K562 (cell line): ENCODE results near the gene NRP1. TPM values are rescaled to one million over a fixed set of nuclear protein-coding genes. Genes with fewer than 3 reads are reported as not detected.

Experiments
- ATAC-seq: fragments of 200-7000 bp; cut with Tn5 transposase; 3 replicates; pipeline ENCODE4 v1.9.1; 2020; ENCODE audit warnings: moderate library complexity
- BruUV-seq: library from RNA; stranded (reverse); fragments of 400-500 nt; replicated peaks from 2 replicates; lab custom pipeline; 2021; lab: Mats Ljungman, UMichigan
- CTCF ChIA-PET: fragments of 300-600 bp; formaldehyde crosslinking; extraction: SDS; loops from one replicate; lab custom pipeline; 2021; ENCODE audit warnings: low intra/inter-chr PET ratio; lab: Yijun Ruan, JAX
- POLR2A ChIA-PET: fragments of 300-600, 350-650 bp; sonication (Branson Sonifier 250); formaldehyde crosslinking; extraction: SDS; loops from one replicate; lab custom pipeline; 2021; ENCODE audit warnings: antibody characterized with exemption, inconsistent platforms; lab: Yijun Ruan, JAX
- DNase-seq, 4 experiments: peaks; one replicate each; pipeline versions ENCODE4 v3.0.0 to v3.0.0-alpha.2; 2011 to 2018; ENCODE audit warnings: low spot score in 3 of 4, mixed read lengths in 3 of 4; ENCODE audit errors: extremely low read depth in 1 of 4
- FAIRE-seq: peaks from 2 replicates; lab custom pipeline; 2011; peaks lifted over from hg19 to GRCh38; lab: Jason Lieb, UNC
- H2AFZ ChIP-seq: 2 replicates; pipeline ENCODE4 v1.6.0; 2011; ENCODE audit warnings: low read depth, low read length, control low read depth, inconsistent platforms
- H3K27ac ChIP-seq: fragments of 200-600 bp; 3 replicates; pipeline ENCODE4 v1.8.0; 2011; ENCODE audit warnings: low read depth, mild to moderate bottlenecking, control low read depth, inconsistent platforms, low read length, moderate library complexity, mixed read lengths; ENCODE audit errors: extremely low read depth
- H3K27me3 ChIP-seq, 2 experiments: fragments of 300-600 bp in 1 of 2; 2 replicates in 1 of 2; 3 replicates in 1 of 2; pipeline versions ENCODE4 v1.6.0 to v1.8.0; 2011; ENCODE audit warnings: inconsistent platforms in 2 of 2, low read length in 2 of 2, mild to moderate bottlenecking in 1 of 2, mixed read lengths in 1 of 2, moderate library complexity in 1 of 2; ENCODE audit not compliant: control insufficient read depth in 2 of 2, insufficient read depth in 2 of 2
- H3K36me3 ChIP-seq: fragments of 300-600 bp; 3 replicates; pipeline ENCODE4 v1.8.0; 2011; ENCODE audit warnings: mild to moderate bottlenecking, low read length, inconsistent platforms; ENCODE audit not compliant: control insufficient read depth, insufficient read depth
- H3K4me1 ChIP-seq, 2 experiments: fragments of 200-600 bp in 1 of 2; replicated peaks in 1 of 2; 2 replicates in 1 of 2; 3 replicates in 1 of 2; pipeline versions ENCODE4 v1.5.1 to v1.8.0; 2011; ENCODE audit warnings: inconsistent platforms in 2 of 2, low read length in 2 of 2, mild to moderate bottlenecking in 1 of 2, mixed read lengths in 1 of 2, moderate library complexity in 1 of 2; ENCODE audit not compliant: control insufficient read depth in 2 of 2, insufficient read depth in 2 of 2
- H3K4me2 ChIP-seq: 2 replicates; pipeline ENCODE4 v1.6.1; 2011; ENCODE audit warnings: low read length, control low read depth, inconsistent platforms, mixed read lengths; ENCODE audit not compliant: insufficient read depth
- H3K4me3 ChIP-seq: fragments of 200-600 bp; sonication (generic), shearing (Covaris generic); 2 replicates; pipeline ENCODE4 v1.5.1; 2016; ENCODE audit warnings: control low read depth, inconsistent platforms
- H3K79me2 ChIP-seq: fragments of 200-600 bp; 3 replicates; pipeline ENCODE4 v1.8.0; 2011; ENCODE audit warnings: low read length, inconsistent platforms; ENCODE audit not compliant: control insufficient read depth, insufficient read depth
- H3K9ac ChIP-seq, 2 experiments: 2 replicates each; pipeline versions ENCODE4 v1.6.0 to v1.6.1; 2011; ENCODE audit warnings: low read depth in 2 of 2, low read length in 2 of 2, control low read depth in 1 of 2, inconsistent platforms in 1 of 2, mild to moderate bottlenecking in 1 of 2, mixed read lengths in 1 of 2; ENCODE audit not compliant: insufficient read depth in 1 of 2
- H3K9me1 ChIP-seq: one replicate; pipeline ENCODE4 v1.6.0; 2011; ENCODE audit warnings: inconsistent platforms, mild to moderate bottlenecking, low read length, moderate library complexity; ENCODE audit not compliant: control insufficient read depth, insufficient read depth
- H3K9me3 ChIP-seq: replicated peaks from 2 replicates; pipeline ENCODE4 v1.5.1; 2011; ENCODE audit warnings: low read depth, low read length, inconsistent platforms; ENCODE audit not compliant: control insufficient read depth, insufficient read depth
- H4K20me1 ChIP-seq: replicated peaks from 2 replicates; pipeline ENCODE4 v1.6.1; 2011; ENCODE audit warnings: low read length, inconsistent platforms, mixed read lengths; ENCODE audit not compliant: control insufficient read depth, insufficient read depth
- FOXO4 ChIP-seq: fragments of 450-650 bp; formaldehyde crosslinking; IDR thresholded peaks from 2 replicates; pipeline ENCODE4 v1.4.0; 2020; ENCODE audit warnings: mild to moderate bottlenecking, moderate library complexity
- MLLT1 ChIP-seq, 2 experiments: fragments of 450-650 bp; IDR thresholded peaks; 2 replicates each; pipeline ENCODE4 v1.6.1; 2016
- MTF1 ChIP-seq: fragments of 250-450 bp; sonication (Bioruptor Pico); IDR thresholded peaks from 2 replicates; pipeline ENCODE4 v1.9.0; 2021; ENCODE audit warnings: moderate library complexity, mild to moderate bottlenecking, inconsistent platforms, borderline replicate concordance
- PHB ChIP-seq: fragments of 250-450 bp; sonication (Bioruptor Pico); IDR thresholded peaks from 2 replicates; pipeline ENCODE4 v1.5.0; 2021
- PML ChIP-seq: IDR thresholded peaks from 2 replicates; pipeline ENCODE4 v1.6.1; 2012; ENCODE audit warnings: low read length, inconsistent platforms
- TAF9B ChIP-seq: fragments of 450-650 bp; IDR thresholded peaks from 2 replicates; pipeline ENCODE4 v1.6.1; 2018; ENCODE audit warnings: mild to moderate bottlenecking; ENCODE audit not compliant: partially characterized antibody
- U2AF2 ChIP-seq: fragments of 200-400 bp; formaldehyde crosslinking; optimal IDR thresholded peaks from 2 replicates; pipeline ENCODE3; 2017; ENCODE audit warnings: low read depth, mild to moderate bottlenecking, low read length
- ZC3H8 ChIP-seq: fragments of 450-650 bp; IDR thresholded peaks from 2 replicates; pipeline ENCODE4 v1.6.1; 2017
- WGBS: fragments of 100-300 bp; shearing (Covaris generic); methylation state at CpG from one replicate; pipeline ENCODE4 v1.1.6; 2016; ENCODE audit warnings: low coverage, mixed read lengths; ENCODE audit not compliant: insufficient coverage; ENCODE audit errors: missing lambda C conversion rate; 5-methylcytosine and 5-hydroxymethylcytosine counted together
- in situ Hi-C: fragments of 300-500 bp; cut with MboI; formaldehyde crosslinking; loops from 4 replicates; pipeline ENCODE4 v1.15.0; 2018; ENCODE audit warnings: inconsistent platforms, mixed read lengths
- intact Hi-C: fragments of 100-400 bp; cut with micrococcal nuclease; formaldehyde crosslinking; loops from 2 replicates; pipeline ENCODE4 v1.14.2; 2022
- polyA plus RNA-seq, 8 experiments: library from polyadenylated mRNA; depleted of rRNA in 4 of 8; stranded (reverse) in 5 of 8; unstranded in 3 of 8; fragments of >200 nt; fragmentation: Nextera tagmentation in 2 of 8; fragmentation: Illumina TruSeq in 1 of 8; extraction: Ambion mirVana in 2 of 8; extraction: Trizol in 1 of 8; gene quantifications; 2 replicates each; pipeline versions ENCODE4 v1.2.1 to v1.2.3, GENCODE V29; 2011 to 2014; ENCODE audit warnings: inconsistent platforms in 1 of 8, missing spikeins in 1 of 8
- total RNA-seq, 7 experiments: library from RNA; depleted of rRNA in 6 of 7; stranded (reverse); fragments of >200 nt in 6 of 7; fragmentation: Illumina TruSeq in 2 of 7; extraction: Trizol in 2 of 7; gene quantifications; 2 replicates each; pipeline versions ENCODE4 v1.2.1 to v1.2.3, GENCODE V29; 2011 to 2021; ENCODE audit warnings: low replicate concordance in 1 of 7

The NRP1 gene
- total and polyA plus RNA-seq, 9 of the 15 experiments (the other 6 are each of a cell fraction or from before 2014, with no cell fraction given), result 0.01 to 0.38 (median 0.04) TPM; not detected in 5

- TF ChIP-seq ZC3H8 (no peak), TAF9B (no peak), FOXO4 (no peak), U2AF2 (no peak), PML (no peak), MTF1 (CRISPR knock-in tag) (no peak), MLLT1 (IDR thresholded peaks at IDR 0.05) (no peak), PHB (no peak)
Observed at GRCh38 chr10:33147013-33147310, 187.5 kb downstream of the NRP1 start.

More at GRCh38 chr10:33147013-33147310, 187.5 kb downstream of the NRP1 start:
- POLR2A ChIA-PET, result interaction anchor here (1.1 kb wide), 1 partner anchor 9 kb away, joined by 3 read pairs; no protein-coding TSS in a partner anchor
- ATAC-seq (no peak), DNase-seq (no peak), FAIRE-seq (peak; percentile 19)
- BruUV-seq, result no TSS peak
- Histone ChIP-seq H3K4me2 (no peak overlapping the region), H4K20me1 (peaks cover 3% of the 10 kb centered on the region; the same call in 1 of the 2 replicates), H3K4me3 (no peak overlapping the region), H3K9me1 (no peaks in the 10 kb centered on the region), H3K79me2 (no peaks in the 10 kb centered on the region), H3K27ac (no peak overlapping the region), H3K27me3 (peaks cover 0 to 14% of the 10 kb centered on the region in 2 experiments; a peak in 2 of 5 replicates), H3K36me3 (no peaks in the 10 kb centered on the region), H3K9ac (no peak overlapping the region), H3K9me3 (no peaks in the 10 kb centered on the region), H2AFZ (no peak overlapping the region), H3K4me1 (no peaks in the 10 kb centered on the region)
- in situ Hi-C loops, result no loop called here
- CTCF ChIA-PET, result no interaction called here
- intact Hi-C loops, result no loop called here
- 0% methylated on average over 3 of the region's 3 CpGs for WGBS
